HEK293T (cell line): ENCODE data around the gene BBX.

Experiments used
- CTCF ChIA-PET: fragments of 350-600 bp; formaldehyde crosslinking; extraction: SDS; loops from one replicate; lab custom pipeline; 2021; ENCODE audit warnings: antibody characterized with exemption, inconsistent platforms; lab: Yijun Ruan, JAX
- POLR2A ChIA-PET: fragments of 350-600 bp; formaldehyde crosslinking; extraction: SDS; loops from one replicate; lab custom pipeline; 2020; ENCODE audit warnings: antibody characterized with exemption, inconsistent platforms; lab: Yijun Ruan, JAX
- DNase-seq: peaks from one replicate; pipeline ENCODE4 v3.0.0; 2012; ENCODE audit warnings: mixed read lengths; ENCODE audit errors: extremely low spot score
- ARNT ChIP-seq: fragments of 450-650 bp; IDR thresholded peaks from 2 replicates; pipeline ENCODE4 v1.6.1; 2017; ENCODE audit warnings: mild to moderate bottlenecking
- BHLHE40 ChIP-seq: fragments of 450-650 bp; IDR thresholded peaks from 2 replicates; pipeline ENCODE4 v1.6.1; 2016; ENCODE audit warnings: mild to moderate bottlenecking, moderate library complexity, borderline replicate concordance
- CTBP1 ChIP-seq: fragments of 450-650 bp; IDR thresholded peaks from 2 replicates; pipeline ENCODE4 v1.6.1; 2016; ENCODE audit warnings: borderline replicate concordance
- ELF4 ChIP-seq: fragments of 450-650 bp; IDR thresholded peaks from 2 replicates; pipeline ENCODE4 v1.6.1; 2017; ENCODE audit warnings: antibody characterized with exemption
- FOXA1 ChIP-seq: fragments of 450-650 bp; IDR thresholded peaks from 2 replicates; pipeline ENCODE4 v1.6.1; 2016; ENCODE audit warnings: mild to moderate bottlenecking
- FOXK2 ChIP-seq: fragments of 450-650 bp; IDR thresholded peaks from 2 replicates; pipeline ENCODE4 v1.6.1; 2016; ENCODE audit warnings: mild to moderate bottlenecking
- FOXM1 ChIP-seq: fragments of 450-650 bp; IDR thresholded peaks from 2 replicates; pipeline ENCODE4 v1.6.1; 2017; ENCODE audit warnings: mild to moderate bottlenecking, borderline replicate concordance
- HDGF ChIP-seq: fragments of 450-650 bp; IDR thresholded peaks from 2 replicates; pipeline ENCODE4 v1.6.1; 2017; ENCODE audit warnings: antibody characterized with exemption, borderline replicate concordance
- L3MBTL2 ChIP-seq: fragments of 450-650 bp; conservative IDR thresholded peaks from 2 replicates; pipeline ENCODE4 v1.6.1; 2016; ENCODE audit warnings: mild to moderate bottlenecking
- LEF1 ChIP-seq: fragments of 450-650 bp; IDR thresholded peaks from 2 replicates; pipeline ENCODE4 v1.6.1; 2017; ENCODE audit warnings: mild to moderate bottlenecking, borderline replicate concordance
- NFRKB ChIP-seq: fragments of 450-650 bp; IDR thresholded peaks from 2 replicates; pipeline ENCODE4 v1.6.1; 2016; ENCODE audit warnings: mild to moderate bottlenecking, moderate library complexity
- PKNOX1 ChIP-seq: fragments of 450-650 bp; IDR thresholded peaks from 2 replicates; pipeline ENCODE4 v1.6.1; 2016
- SP1 ChIP-seq: fragments of 450-650 bp; IDR thresholded peaks from 2 replicates; pipeline ENCODE4 v1.6.1; 2017
- SUZ12 ChIP-seq: fragments of 450-650 bp; IDR thresholded peaks from 2 replicates; pipeline ENCODE4 v1.6.1; 2016; ENCODE audit warnings: mild to moderate bottlenecking
- TARDBP ChIP-seq: fragments of 450-650 bp; IDR thresholded peaks from 2 replicates; pipeline ENCODE4 v1.6.1; 2016
- ZNF384 ChIP-seq: fragments of 450-650 bp; IDR thresholded peaks from 2 replicates; pipeline ENCODE4 v1.6.1; 2016

BBX gene

DNA sequence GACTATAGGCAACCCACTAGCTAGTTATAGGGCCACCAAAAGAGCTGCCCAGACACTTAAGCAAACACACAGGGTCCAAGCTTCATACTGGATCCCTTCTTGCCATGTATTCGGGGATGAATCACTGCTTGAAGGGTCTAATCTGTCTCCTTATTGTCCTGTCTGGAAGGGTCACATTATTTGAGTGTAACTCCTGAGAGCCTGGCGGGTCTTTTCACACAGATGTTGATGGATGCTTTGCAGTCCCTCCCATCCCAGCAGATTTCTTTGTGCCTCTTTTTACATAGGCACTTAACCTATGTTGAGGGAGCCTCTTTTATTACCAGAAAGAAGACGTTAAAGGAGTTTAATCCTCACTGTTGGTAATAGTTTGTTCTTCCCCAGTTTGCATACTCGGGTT, 56.6 kb downstream of the BBX start:
- TF ChIP-seq LEF1 (no peak), SUZ12 (no peak), BHLHE40 (no peak), TARDBP (no peak), CTBP1 (no peak), FOXM1 (no peak), ARNT (no peak), SP1 (no peak), NFRKB (no peak), ZNF384 (no peak), HDGF (no peak), FOXA1 (no peak), FOXK2 (no peak), ELF4 (no peak), PKNOX1 (no peak), L3MBTL2 (no peak)
- ChIA-PET CTCF (no interaction called here), POLR2A (interaction anchor here (1.0 kb wide), 1 partner anchor 12 kb away, joined by 3 read pairs; no protein-coding TSS in a partner anchor)
- no peak for DNase-seq

DNA sequence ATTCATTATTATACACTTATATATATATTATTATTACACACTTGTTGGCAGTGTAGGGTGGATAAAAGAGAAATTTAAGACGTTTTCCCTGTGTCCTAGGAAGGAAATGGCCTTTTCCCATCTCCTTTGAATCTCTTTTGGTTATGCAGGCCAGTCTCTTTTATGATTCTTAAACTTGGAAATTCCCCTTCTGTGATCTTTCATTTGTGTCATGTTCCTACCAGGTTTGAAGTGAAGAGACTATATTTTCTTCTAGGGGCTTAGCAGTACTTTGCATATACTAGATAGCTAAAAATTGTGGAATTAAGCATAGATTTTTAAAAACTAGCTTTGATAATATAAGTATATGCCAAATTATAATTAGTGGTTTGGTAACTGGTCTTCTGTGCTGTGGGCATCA, 58.5 kb downstream of the BBX start:
- TF ChIP-seq SUZ12 (no peak), ELF4 (no peak), ARNT (no peak), PKNOX1 (no peak), FOXK2 (no peak), NFRKB (no peak), HDGF (no peak), BHLHE40 (no peak), SP1 (no peak), FOXM1 (no peak), CTBP1 (no peak), ZNF384 (no peak), FOXA1 (no peak)
- POLR2A ChIA-PET: no interaction called here
- no peak for DNase-seq
- CTCF ChIA-PET: no interaction called here

- ChIA-PET POLR2A (interaction anchor here (1.8 kb wide), 1 partner anchor 11 kb away, joined by 7 read pairs; no protein-coding TSS in a partner anchor), CTCF (no interaction called here)
- no peak for DNase-seq
- TF ChIP-seq PKNOX1 (no peak), SUZ12 (no peak), SP1 (no peak), L3MBTL2 (no peak), NFRKB (no peak), FOXA1 (no peak), FOXM1 (no peak), ZNF384 (no peak), TARDBP (no peak), BHLHE40 (no peak), LEF1 (no peak), ARNT (no peak), FOXK2 (no peak), HDGF (no peak), CTBP1 (no peak), ELF4 (no peak)
These were observed 65.5 kb downstream of the BBX start for GRCh38 chr3:107588217-107588616.

DNA sequence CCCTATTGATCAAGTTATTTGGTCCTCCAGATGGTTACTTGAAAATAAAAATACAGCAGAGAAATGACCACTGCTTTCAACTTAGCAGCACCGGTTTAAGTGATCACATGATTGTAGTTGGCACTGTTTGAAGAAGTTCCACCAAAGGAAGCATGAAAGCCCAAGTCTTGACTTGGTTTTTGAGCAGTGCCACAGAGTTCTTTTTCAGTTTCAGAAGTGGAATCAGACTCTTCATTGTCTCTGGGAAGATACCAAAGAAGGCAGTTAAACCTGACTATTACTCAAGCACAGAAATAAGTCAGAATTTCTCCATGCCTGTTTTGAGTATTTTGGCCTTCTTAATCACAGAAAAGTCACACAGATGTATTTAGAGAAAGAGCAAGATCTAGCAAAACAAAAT, 66.7 kb downstream of the BBX start:
- TF ChIP-seq ZNF384: no peak
- TF ChIP-seq ELF4: no peak
- no peak for TF ChIP-seq PKNOX1
- no peak for TF ChIP-seq SP1
- ChIA-PET POLR2A (no interaction called here), CTCF (no interaction called here)
- no peak for DNase-seq

GRCh38 chr3:107590786-107591185, 68.0 kb downstream of the BBX start:
- ChIA-PET POLR2A (interaction anchor here (1.1 kb wide), 1 partner anchor 12 kb away, joined by 3 read pairs; no protein-coding TSS in a partner anchor), CTCF (interaction anchor here (0.6 kb wide), 3 partner anchors 25 to 53 kb away, joined by 3 to 6 read pairs (median 3); no protein-coding TSS in a partner anchor)
- DNase-seq: no peak
- no peak for TF ChIP-seq ZNF384
- TF ChIP-seq SP1: no peak
- TF ChIP-seq HDGF: no peak
- no peak for TF ChIP-seq BHLHE40
- no peak for TF ChIP-seq CTBP1
- TF ChIP-seq TARDBP: no peak
- TF ChIP-seq L3MBTL2: no peak
- TF ChIP-seq FOXA1: no peak
- TF ChIP-seq FOXM1: no peak
- no peak for TF ChIP-seq ARNT
- no peak for TF ChIP-seq LEF1
- no peak for TF ChIP-seq SUZ12
- TF ChIP-seq PKNOX1: no peak
- no peak for TF ChIP-seq ELF4
- no peak for TF ChIP-seq NFRKB
- no peak for TF ChIP-seq FOXK2
